Measurements from ENCODE around the gene SLC6A7. TPM values are rescaled to one million over a fixed set of nuclear protein-coding genes. Genes with fewer than 3 reads are reported as not detected.

SLC6A7 gene
- total and polyA plus RNA-seq, 7 donors: 0.46 to 10.8 (median 0.60) TPM; not detected in 4

DNA sequence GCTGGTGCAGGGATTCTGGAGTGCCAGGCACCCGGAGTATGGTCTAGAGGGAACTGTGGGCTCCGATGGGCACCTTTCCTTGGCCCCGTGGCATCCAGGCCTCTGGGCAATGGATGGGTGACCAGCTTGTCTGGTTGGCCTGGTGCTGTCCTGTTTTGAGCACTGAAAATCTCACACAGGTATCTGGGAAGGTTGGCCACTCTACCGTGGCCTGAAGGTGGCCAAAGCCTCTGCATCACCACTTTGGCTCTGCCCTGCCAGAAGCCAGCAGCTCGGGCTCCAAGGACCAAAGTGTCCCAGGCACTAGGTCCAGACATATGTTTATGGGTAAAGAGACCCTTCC lies 28.8 kb downstream of the SLC6A7 start:
- WGBS, 2 donors: 82 to 86% methylated on average over 5 of the region's 5 CpGs
- Histone ChIP-seq H3K36me3 (no peaks in the 10 kb centered on the region), H3K4me1 (peaks cover 0 to 7% (median 2%) of the 10 kb centered on the region in 4 donors)

DNA sequence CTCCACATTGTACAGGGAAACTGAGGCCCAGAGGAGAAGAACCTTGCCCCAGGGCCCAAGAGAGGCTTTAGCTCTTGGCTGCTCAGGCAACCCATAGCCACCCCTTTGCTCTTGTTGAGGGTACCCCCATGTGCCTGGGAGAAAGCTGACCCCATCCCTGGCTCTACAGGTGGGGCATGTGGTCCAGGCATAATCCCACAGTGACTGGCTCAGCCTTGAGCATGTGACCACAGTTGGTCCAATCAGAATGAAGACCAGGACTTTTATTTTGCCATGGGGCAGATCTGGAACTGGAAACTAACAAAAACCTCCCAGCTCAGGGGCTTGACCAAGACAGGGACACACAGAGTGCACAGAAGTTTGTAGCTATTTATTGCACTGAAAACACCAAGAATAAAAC lies 29.3 kb downstream of the SLC6A7 start:
- H3K27me3 ChIP-seq: peaks cover 0 to 3% (median 0%) of the 10 kb centered on the region in 3 donors
- H3K9me3 ChIP-seq: no peaks in the 10 kb centered on the region
- intact Hi-C loops (cut with DNase I): loop anchor here (10.0 kb wide), 2 partner anchors 214 to 216 kb away; partner anchors contain the start of genes HMGXB3 and TIGD6
- H3K4me3 ChIP-seq: no peak overlapping the region
- TF ChIP-seq POLR2AphosphoS5 (IDR thresholded peaks at IDR 0.05) (no peak), POLR2A (IDR thresholded peaks at IDR 0.05) (no peak), EP300 (IDR thresholded peaks at IDR 0.05) (no peak)
- TF ChIP-seq, protein P1, sequence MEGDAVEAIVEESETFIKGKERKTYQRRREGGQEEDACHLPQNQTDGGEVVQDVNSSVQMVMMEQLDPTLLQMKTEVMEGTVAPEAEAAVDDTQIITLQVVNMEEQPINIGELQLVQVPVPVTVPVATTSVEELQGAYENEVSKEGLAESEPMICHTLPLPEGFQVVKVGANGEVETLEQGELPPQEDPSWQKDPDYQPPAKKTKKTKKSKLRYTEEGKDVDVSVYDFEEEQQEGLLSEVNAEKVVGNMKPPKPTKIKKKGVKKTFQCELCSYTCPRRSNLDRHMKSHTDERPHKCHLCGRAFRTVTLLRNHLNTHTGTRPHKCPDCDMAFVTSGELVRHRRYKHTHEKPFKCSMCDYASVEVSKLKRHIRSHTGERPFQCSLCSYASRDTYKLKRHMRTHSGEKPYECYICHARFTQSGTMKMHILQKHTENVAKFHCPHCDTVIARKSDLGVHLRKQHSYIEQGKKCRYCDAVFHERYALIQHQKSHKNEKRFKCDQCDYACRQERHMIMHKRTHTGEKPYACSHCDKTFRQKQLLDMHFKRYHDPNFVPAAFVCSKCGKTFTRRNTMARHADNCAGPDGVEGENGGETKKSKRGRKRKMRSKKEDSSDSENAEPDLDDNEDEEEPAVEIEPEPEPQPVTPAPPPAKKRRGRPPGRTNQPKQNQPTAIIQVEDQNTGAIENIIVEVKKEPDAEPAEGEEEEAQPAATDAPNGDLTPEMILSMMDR (IDR thresholded peaks at IDR 0.05): no peak
- peaks cover 0 to 7% (median 2%) of the 10 kb centered on the region in 4 donors for H3K4me1 ChIP-seq
- no peak for DNase-seq
- no peaks in the 10 kb centered on the region for H3K36me3 ChIP-seq
- H3K27ac ChIP-seq: no peak overlapping the region

More for the DNA sequence above, 28.8 kb downstream of the SLC6A7 start:
- TF ChIP-seq POLR2AphosphoS5 (IDR thresholded peaks at IDR 0.05) (no peak), POLR2A (IDR thresholded peaks at IDR 0.05) (no peak), EP300 (IDR thresholded peaks at IDR 0.05) (no peak)
- TF ChIP-seq, protein P1 (IDR thresholded peaks at IDR 0.05): no peak
- no peak for DNase-seq
- Histone ChIP-seq H3K27me3 (peaks cover 0 to 3% (median 0%) of the 10 kb centered on the region in 3 donors), H3K4me3 (no peak overlapping the region), H3K9me3 (no peaks in the 10 kb centered on the region), H3K27ac (no peak overlapping the region)
- intact Hi-C loops (cut with DNase I): loop anchor here (1.0 to 10.0 kb wide), 4 partner anchors 57 to 216 kb away; partner anchors contain the start of genes HMGXB3 and TIGD6

DNA sequence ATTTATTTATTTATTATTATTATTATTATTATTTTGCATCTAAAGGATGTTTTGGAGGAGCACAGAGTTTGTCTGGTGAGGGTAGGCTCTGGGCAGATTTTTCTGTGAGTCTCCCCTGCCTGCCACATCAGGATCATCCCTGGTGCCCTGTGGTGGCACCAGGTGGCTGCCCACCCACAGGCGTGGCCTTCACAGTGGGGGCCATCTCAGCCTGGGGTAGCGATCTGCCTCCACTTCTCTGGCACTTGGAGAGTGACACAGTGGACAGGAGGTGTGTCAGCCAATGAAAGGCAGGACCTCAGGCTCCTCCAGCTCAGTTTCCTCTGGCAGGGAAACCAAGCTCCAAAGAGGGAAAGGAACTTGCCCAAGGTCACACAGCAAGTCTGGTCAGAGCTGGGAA lies 30.0 kb downstream of the SLC6A7 start:
- Histone ChIP-seq H3K4me3 (no peak overlapping the region), H3K27me3 (peaks cover 0 to 3% (median 0%) of the 10 kb centered on the region in 3 donors), H3K36me3 (no peaks in the 10 kb centered on the region), H3K9me3 (no peaks in the 10 kb centered on the region), H3K27ac (no peak overlapping the region), H3K4me1 (peaks cover 0 to 7% (median 2%) of the 10 kb centered on the region in 4 donors)
- WGBS, 2 donors: 72 to 86% methylated on average over 2 of the region's 2 CpGs
- no peak for TF ChIP-seq POLR2AphosphoS5 (IDR thresholded peaks at IDR 0.05)
- TF ChIP-seq, protein P1 (IDR thresholded peaks at IDR 0.05): no peak
- no peak for TF ChIP-seq POLR2A (IDR thresholded peaks at IDR 0.05)
- TF ChIP-seq EP300 (IDR thresholded peaks at IDR 0.05): no peak
- no peak for DNase-seq
- intact Hi-C loops (cut with DNase I): loop anchor here (10.0 kb wide), 2 partner anchors 215 kb away; partner anchors contain the start of genes HMGXB3 and TIGD6

DNA sequence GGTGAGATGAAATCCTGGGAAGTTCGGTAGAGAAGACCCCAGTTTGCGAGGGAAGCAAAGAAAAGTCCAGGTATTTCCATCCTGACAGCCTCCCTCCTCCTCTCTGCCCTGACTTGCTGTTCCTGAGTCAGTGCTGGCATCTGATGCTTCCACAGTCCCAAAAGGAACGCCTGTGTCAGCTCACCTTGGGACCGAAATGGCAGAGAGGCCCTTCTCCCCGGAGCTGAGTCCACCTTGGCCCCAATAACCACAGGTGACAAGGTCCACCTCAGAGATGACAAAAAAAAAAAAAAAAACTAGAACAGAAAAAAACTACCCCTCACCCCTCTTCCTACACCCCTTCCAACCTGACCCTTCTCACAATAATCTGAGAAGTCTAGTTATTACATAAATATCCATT lies 31.6 kb downstream of the SLC6A7 start:
- 75 to 88% methylated on average over 5 of the region's 5 CpGs for WGBS, 2 donors
- intact Hi-C loops (cut with DNase I): no loop called here
- Histone ChIP-seq H3K9me3 (no peaks in the 10 kb centered on the region), H3K27ac (no peak overlapping the region), H3K27me3 (peaks cover 0 to 3% (median 0%) of the 10 kb centered on the region in 3 donors), H3K4me1 (peaks cover 0 to 7% (median 2%) of the 10 kb centered on the region in 4 donors), H3K4me3 (no peak overlapping the region), H3K36me3 (no peaks in the 10 kb centered on the region)
- DNase-seq: no peak
- TF ChIP-seq POLR2AphosphoS5 (IDR thresholded peaks at IDR 0.05) (no peak), POLR2A (IDR thresholded peaks at IDR 0.05) (no peak), EP300 (IDR thresholded peaks at IDR 0.05) (no peak)
- TF ChIP-seq, protein P1 (IDR thresholded peaks at IDR 0.05): no peak

DNA sequence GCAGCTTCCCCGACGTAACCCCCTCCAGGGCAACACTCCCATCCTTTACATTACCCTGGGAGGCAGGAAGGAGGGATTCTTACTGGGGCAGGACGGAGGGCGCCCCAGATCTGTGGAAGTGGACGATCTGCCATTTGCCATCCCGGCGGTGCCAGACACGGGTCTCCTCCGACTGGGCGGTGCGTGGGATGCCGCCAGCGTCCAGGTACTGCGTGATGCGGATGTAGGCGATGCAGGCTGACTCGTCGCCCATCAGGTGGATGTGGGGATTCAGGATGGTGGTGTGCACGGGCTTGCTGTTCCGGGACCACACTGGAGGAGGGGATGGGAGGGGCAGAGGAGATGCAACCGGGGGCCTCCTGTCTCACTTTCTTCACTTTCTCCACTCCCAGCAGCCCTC lies 33.0 kb downstream of the SLC6A7 start:
- WGBS, 2 donors: 94 to 95% methylated on average over 21 of the region's 21 CpGs
- Histone ChIP-seq H3K27ac (no peak overlapping the region), H3K36me3 (no peaks in the 10 kb centered on the region), H3K4me3 (no peak overlapping the region), H3K9me3 (no peaks in the 10 kb centered on the region), H3K27me3 (no peaks in the 10 kb centered on the region), H3K4me1 (peaks cover 0 to 4% (median under 1%) of the 10 kb centered on the region in 4 donors)
- DNase-seq: no peak
- no peak for TF ChIP-seq POLR2A (IDR thresholded peaks at IDR 0.05)
- no peak for TF ChIP-seq POLR2AphosphoS5 (IDR thresholded peaks at IDR 0.05)
- TF ChIP-seq EP300 (IDR thresholded peaks at IDR 0.05): no peak
- TF ChIP-seq, protein P1 (IDR thresholded peaks at IDR 0.05): no peak
- intact Hi-C loops (cut with DNase I): no loop called here

Data from sigmoid colon (tissue), 7 donors.